GM12891 (cell line): ENCODE results near the gene AMFR.

Experiments
- PAX5 ChIP-seq: IDR thresholded peaks from 2 replicates; pipeline ENCODE4 v1.6.1; 2011; ENCODE audit warnings: low read length, moderate library complexity, mild to moderate bottlenecking; ENCODE audit not compliant: insufficient read depth, severe bottlenecking
- POLR2A ChIP-seq: IDR thresholded peaks from 2 replicates; pipeline ENCODE4 v1.6.1; 2011; ENCODE audit warnings: low read depth, low read length, control low read depth
- POLR2AphosphoS5 ChIP-seq: IDR thresholded peaks from 2 replicates; pipeline ENCODE4 v1.6.1; 2011; ENCODE audit warnings: low read depth, low read length, control low read depth
- SPI1 ChIP-seq: IDR thresholded peaks from 2 replicates; pipeline ENCODE4 v1.6.1; 2011; ENCODE audit warnings: low read depth, low read length, control low read depth
- TAF1 ChIP-seq: IDR thresholded peaks from 2 replicates; pipeline ENCODE4 v1.6.1; 2011; ENCODE audit warnings: low read depth, low read length, control low read depth

DNA sequence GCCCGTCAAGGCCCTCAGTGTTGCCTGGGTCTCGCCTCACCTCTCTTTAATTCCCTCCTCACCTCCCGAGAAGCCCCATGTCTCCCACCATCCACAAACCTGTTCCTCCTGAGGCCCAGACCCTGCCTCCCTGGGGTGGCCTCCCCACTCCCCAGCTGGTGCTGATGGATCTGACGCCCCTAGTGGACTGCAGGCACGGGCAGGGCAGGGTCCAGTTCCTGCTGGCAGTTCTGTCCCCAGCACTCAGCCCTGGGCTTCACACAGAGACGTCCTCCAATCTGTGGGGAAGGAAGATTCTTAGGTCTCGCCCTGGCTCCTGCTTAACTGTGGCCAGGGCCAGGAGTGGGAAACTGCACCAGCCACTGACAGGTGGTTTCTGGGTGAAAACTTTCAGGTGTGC is 108.8 kb downstream of the AMFR start:
- TF ChIP-seq POLR2AphosphoS5 = no peak
- no peak for TF ChIP-seq POLR2A
- TF ChIP-seq TAF1 = no peak
- no peak for TF ChIP-seq PAX5
- TF ChIP-seq SPI1 = no peak
